SK-N-SH treated with all-trans-retinoic acid at 6 μM for 48 hours (cell line): ENCODE data around the gene STAM.

Experiments used
- ATAC-seq: fragments of 200-7000 bp; cut with Tn5 transposase; 3 replicates; pipeline ENCODE4 v1.9.1; 2020; ENCODE audit warnings: mild to moderate bottlenecking, moderate library complexity
- ARNTL ChIP-seq: fragments of 450-650 bp; formaldehyde crosslinking; IDR thresholded peaks from 2 replicates; pipeline ENCODE4 v1.5.0; 2020; ENCODE audit warnings: low read depth, mild to moderate bottlenecking, moderate library complexity, borderline replicate concordance
- BACH2 ChIP-seq: fragments of 250-450 bp; sonication (Bioruptor Pico); IDR thresholded peaks from 2 replicates; pipeline ENCODE4 v1.9.0; 2021; ENCODE audit warnings: mild to moderate bottlenecking, borderline replicate concordance
- CREB5 ChIP-seq: fragments of 250-450 bp; sonication (Bioruptor Pico); IDR thresholded peaks from 2 replicates; pipeline ENCODE4 v1.5.1; 2020; ENCODE audit warnings: low read depth, mild to moderate bottlenecking, moderate library complexity
- CSDC2 ChIP-seq: fragments of 250-450 bp; sonication (Bioruptor Pico); IDR thresholded peaks from 2 replicates; pipeline ENCODE4 v1.5.0; 2020; ENCODE audit warnings: mild to moderate bottlenecking, moderate library complexity
- ESRRG ChIP-seq: fragments of 250-450 bp; sonication (Bioruptor Pico); IDR thresholded peaks from 2 replicates; pipeline ENCODE4 v1.6.1; 2021; ENCODE audit warnings: mild to moderate bottlenecking
- GLIS3 ChIP-seq: fragments of 250-450 bp; sonication (Bioruptor Pico); IDR thresholded peaks from 2 replicates; pipeline ENCODE4 v1.5.0; 2020; ENCODE audit warnings: mild to moderate bottlenecking, moderate library complexity
- ISL1 ChIP-seq: fragments of 250-450 bp; sonication (Bioruptor Pico); IDR thresholded peaks from 2 replicates; pipeline ENCODE4 v2.1.2; 2022; ENCODE audit warnings: mild to moderate bottlenecking, moderate library complexity
- OSR1 ChIP-seq: fragments of 250-450 bp; sonication (Bioruptor Pico); IDR thresholded peaks from 2 replicates; pipeline ENCODE4 v1.8.0; 2022; ENCODE audit warnings: moderate library complexity, mild to moderate bottlenecking, inconsistent platforms
- POU6F1 ChIP-seq: fragments of 250-450 bp; sonication (Bioruptor Pico); IDR thresholded peaks from 2 replicates; pipeline ENCODE4 v1.8.0; 2021; ENCODE audit warnings: low read depth, mild to moderate bottlenecking, moderate library complexity, borderline replicate concordance
- PPARA ChIP-seq: fragments of 250-450 bp; sonication (Bioruptor Pico); IDR thresholded peaks from 2 replicates; pipeline ENCODE4 v1.5.0; 2020; ENCODE audit warnings: mild to moderate bottlenecking, borderline replicate concordance
- RARB ChIP-seq: fragments of 250-450 bp; sonication (Bioruptor Pico); IDR thresholded peaks from 2 replicates; pipeline ENCODE4 v1.8.0; 2021; ENCODE audit warnings: mild to moderate bottlenecking, moderate library complexity
- SNAI2 ChIP-seq: fragments of 250-450 bp; sonication (Bioruptor Pico); IDR thresholded peaks from 2 replicates; pipeline ENCODE4 v1.5.0; 2020; ENCODE audit warnings: mild to moderate bottlenecking, moderate library complexity
- TCF4 ChIP-seq: fragments of 250-450 bp; sonication (Bioruptor Pico); IDR thresholded peaks from 2 replicates; pipeline ENCODE4 v1.8.0; 2021; ENCODE audit warnings: mild to moderate bottlenecking, moderate library complexity, borderline replicate concordance
- TOX ChIP-seq: fragments of 250-450 bp; sonication (Bioruptor Pico); IDR thresholded peaks from 2 replicates; pipeline ENCODE4 v1.8.0; 2021; ENCODE audit warnings: mild to moderate bottlenecking, moderate library complexity, borderline replicate concordance
- ZC3H10 ChIP-seq: fragments of 250-450 bp; sonication (Bioruptor Pico); IDR thresholded peaks from 2 replicates; pipeline ENCODE4 v1.5.1; 2021; ENCODE audit warnings: mild to moderate bottlenecking, moderate library complexity
- ZFP3 ChIP-seq: fragments of 250-450 bp; sonication (Bioruptor Pico); IDR thresholded peaks from 2 replicates; pipeline ENCODE4 v1.5.0; 2020; ENCODE audit warnings: mild to moderate bottlenecking, moderate library complexity
- ZFP30 ChIP-seq: fragments of 450-650 bp; formaldehyde crosslinking; IDR thresholded peaks from 2 replicates; pipeline ENCODE4 v1.5.0; 2022; ENCODE audit warnings: mild to moderate bottlenecking, moderate library complexity
- ZNF565 ChIP-seq: fragments of 450-650 bp; formaldehyde crosslinking; conservative IDR thresholded peaks from 2 replicates; pipeline ENCODE4 v1.5.0; 2020; ENCODE audit warnings: low read depth, mild to moderate bottlenecking, moderate library complexity
- ZNF70 ChIP-seq: fragments of 450-650 bp; formaldehyde crosslinking; IDR thresholded peaks from 2 replicates; pipeline ENCODE4 v1.5.0; 2020; ENCODE audit warnings: mild to moderate bottlenecking, moderate library complexity
- ZNF8 ChIP-seq: fragments of 450-650 bp; formaldehyde crosslinking; IDR thresholded peaks from 2 replicates; pipeline ENCODE4 v1.5.0; 2020; ENCODE audit warnings: mild to moderate bottlenecking, moderate library complexity
- TF ChIP-seq, protein P1 (sequence below): fragments of 250-450 bp; sonication (Bioruptor Pico); IDR thresholded peaks from 2 replicates; pipeline ENCODE4 v1.5.0; 2020; ENCODE audit warnings: mild to moderate bottlenecking, moderate library complexity
- TF ChIP-seq, protein P2 (sequence below): fragments of 250-450 bp; sonication (Bioruptor Pico); IDR thresholded peaks from 2 replicates; pipeline ENCODE4 v1.5.1; 2021; ENCODE audit warnings: mild to moderate bottlenecking, moderate library complexity

The STAM gene

DNA sequence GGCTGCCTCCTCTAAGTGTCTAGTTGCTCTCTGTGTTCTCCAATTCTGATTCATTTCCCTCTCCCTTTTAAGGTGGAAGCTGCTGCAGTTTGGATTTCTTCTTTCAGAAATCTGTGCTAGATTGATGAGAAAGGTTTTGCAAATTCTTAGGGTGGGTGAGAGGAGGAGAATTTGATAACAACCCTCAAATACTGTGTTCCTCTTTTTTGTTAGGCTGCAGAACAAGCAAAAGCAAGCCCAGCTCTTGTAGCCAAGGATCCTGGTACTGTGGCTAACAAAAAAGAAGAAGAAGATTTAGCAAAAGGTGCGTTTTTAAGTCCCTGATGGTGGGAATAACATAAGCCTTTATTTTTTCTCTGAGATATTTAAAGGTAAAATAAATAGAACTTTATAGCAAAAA, 49.1 kb downstream of the STAM start:
- no peak for TF ChIP-seq SNAI2 (CRISPR knock-in tag)
- no peak for TF ChIP-seq ZNF70 (CRISPR knock-in tag)
- TF ChIP-seq GLIS3 (CRISPR knock-in tag): no peak
- TF ChIP-seq ZC3H10 (CRISPR knock-in tag): no peak
- TF ChIP-seq RARB (CRISPR knock-in tag): no peak
- TF ChIP-seq, protein P1, sequence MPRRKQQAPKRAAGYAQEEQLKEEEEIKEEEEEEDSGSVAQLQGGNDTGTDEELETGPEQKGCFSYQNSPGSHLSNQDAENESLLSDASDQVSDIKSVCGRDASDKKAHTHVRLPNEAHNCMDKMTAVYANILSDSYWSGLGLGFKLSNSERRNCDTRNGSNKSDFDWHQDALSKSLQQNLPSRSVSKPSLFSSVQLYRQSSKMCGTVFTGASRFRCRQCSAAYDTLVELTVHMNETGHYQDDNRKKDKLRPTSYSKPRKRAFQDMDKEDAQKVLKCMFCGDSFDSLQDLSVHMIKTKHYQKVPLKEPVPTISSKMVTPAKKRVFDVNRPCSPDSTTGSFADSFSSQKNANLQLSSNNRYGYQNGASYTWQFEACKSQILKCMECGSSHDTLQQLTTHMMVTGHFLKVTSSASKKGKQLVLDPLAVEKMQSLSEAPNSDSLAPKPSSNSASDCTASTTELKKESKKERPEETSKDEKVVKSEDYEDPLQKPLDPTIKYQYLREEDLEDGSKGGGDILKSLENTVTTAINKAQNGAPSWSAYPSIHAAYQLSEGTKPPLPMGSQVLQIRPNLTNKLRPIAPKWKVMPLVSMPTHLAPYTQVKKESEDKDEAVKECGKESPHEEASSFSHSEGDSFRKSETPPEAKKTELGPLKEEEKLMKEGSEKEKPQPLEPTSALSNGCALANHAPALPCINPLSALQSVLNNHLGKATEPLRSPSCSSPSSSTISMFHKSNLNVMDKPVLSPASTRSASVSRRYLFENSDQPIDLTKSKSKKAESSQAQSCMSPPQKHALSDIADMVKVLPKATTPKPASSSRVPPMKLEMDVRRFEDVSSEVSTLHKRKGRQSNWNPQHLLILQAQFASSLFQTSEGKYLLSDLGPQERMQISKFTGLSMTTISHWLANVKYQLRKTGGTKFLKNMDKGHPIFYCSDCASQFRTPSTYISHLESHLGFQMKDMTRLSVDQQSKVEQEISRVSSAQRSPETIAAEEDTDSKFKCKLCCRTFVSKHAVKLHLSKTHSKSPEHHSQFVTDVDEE (CRISPR knock-in tag): no peak
- no peak for TF ChIP-seq ZNF565 (CRISPR knock-in tag)
- no peak for TF ChIP-seq ZFP3 (CRISPR knock-in tag)
- no peak for TF ChIP-seq POU6F1 (CRISPR knock-in tag)
- TF ChIP-seq ESRRG (CRISPR knock-in tag): no peak
- TF ChIP-seq TCF4 (CRISPR knock-in tag): no peak
- no peak for TF ChIP-seq OSR1 (CRISPR knock-in tag)
- no peak for TF ChIP-seq PPARA (CRISPR knock-in tag)
- no peak for TF ChIP-seq CSDC2
- TF ChIP-seq ZFP30: no peak
- no peak for TF ChIP-seq TOX
- TF ChIP-seq, all 23 proteins: peak for 0
- no peak for ATAC-seq

- TF ChIP-seq ISL1 (CRISPR knock-in tag): no peak
- TF ChIP-seq, protein P2, sequence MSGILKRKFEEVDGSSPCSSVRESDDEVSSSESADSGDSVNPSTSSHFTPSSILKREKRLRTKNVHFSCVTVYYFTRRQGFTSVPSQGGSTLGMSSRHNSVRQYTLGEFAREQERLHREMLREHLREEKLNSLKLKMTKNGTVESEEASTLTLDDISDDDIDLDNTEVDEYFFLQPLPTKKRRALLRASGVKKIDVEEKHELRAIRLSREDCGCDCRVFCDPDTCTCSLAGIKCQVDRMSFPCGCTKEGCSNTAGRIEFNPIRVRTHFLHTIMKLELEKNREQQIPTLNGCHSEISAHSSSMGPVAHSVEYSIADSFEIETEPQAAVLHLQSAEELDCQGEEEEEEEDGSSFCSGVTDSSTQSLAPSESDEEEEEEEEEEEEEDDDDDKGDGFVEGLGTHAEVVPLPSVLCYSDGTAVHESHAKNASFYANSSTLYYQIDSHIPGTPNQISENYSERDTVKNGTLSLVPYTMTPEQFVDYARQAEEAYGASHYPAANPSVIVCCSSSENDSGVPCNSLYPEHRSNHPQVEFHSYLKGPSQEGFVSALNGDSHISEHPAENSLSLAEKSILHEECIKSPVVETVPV (CRISPR knock-in tag): no peak
- TF ChIP-seq CSDC2: no peak
- no peak for TF ChIP-seq TCF4 (CRISPR knock-in tag)
- no peak for TF ChIP-seq ZNF8 (CRISPR knock-in tag)
- TF ChIP-seq ZFP3 (CRISPR knock-in tag): no peak
- no peak for TF ChIP-seq ARNTL (CRISPR knock-in tag)
- TF ChIP-seq ZC3H10 (CRISPR knock-in tag): no peak
- no peak for TF ChIP-seq ESRRG (CRISPR knock-in tag)
- ATAC-seq: no peak
Measured at GRCh38 chr10:17698696-17699095, 54.7 kb downstream of the STAM start.

GRCh38 chr10:17701301-17701700, 57.4 kb downstream of the STAM start:
- TF ChIP-seq, protein P1 (CRISPR knock-in tag): no peak
- TF ChIP-seq BACH2 (CRISPR knock-in tag) (no peak), ZNF70 (CRISPR knock-in tag) (no peak), PPARA (CRISPR knock-in tag) (no peak), POU6F1 (CRISPR knock-in tag) (no peak), OSR1 (CRISPR knock-in tag) (no peak), CREB5 (CRISPR knock-in tag) (no peak), ZNF8 (CRISPR knock-in tag) (no peak), ARNTL (CRISPR knock-in tag) (no peak)
- TF ChIP-seq, protein P2 (CRISPR knock-in tag): no peak
- ATAC-seq: no peak
